ENCODE results near the gene DUSP16. TPM values are rescaled to one million over a fixed set of nuclear protein-coding genes. Genes with fewer than 3 reads are reported as not detected.
"Not testable (repeated sequence)": the region's sequence is repeated elsewhere in the genome, so short reads cannot be mapped to it uniquely, and the experiment has no call there.

DUSP16 gene
- total RNA-seq, 4 donors from 2014 or later: 15.3 to 29.0 (median 25.0) TPM

DNA sequence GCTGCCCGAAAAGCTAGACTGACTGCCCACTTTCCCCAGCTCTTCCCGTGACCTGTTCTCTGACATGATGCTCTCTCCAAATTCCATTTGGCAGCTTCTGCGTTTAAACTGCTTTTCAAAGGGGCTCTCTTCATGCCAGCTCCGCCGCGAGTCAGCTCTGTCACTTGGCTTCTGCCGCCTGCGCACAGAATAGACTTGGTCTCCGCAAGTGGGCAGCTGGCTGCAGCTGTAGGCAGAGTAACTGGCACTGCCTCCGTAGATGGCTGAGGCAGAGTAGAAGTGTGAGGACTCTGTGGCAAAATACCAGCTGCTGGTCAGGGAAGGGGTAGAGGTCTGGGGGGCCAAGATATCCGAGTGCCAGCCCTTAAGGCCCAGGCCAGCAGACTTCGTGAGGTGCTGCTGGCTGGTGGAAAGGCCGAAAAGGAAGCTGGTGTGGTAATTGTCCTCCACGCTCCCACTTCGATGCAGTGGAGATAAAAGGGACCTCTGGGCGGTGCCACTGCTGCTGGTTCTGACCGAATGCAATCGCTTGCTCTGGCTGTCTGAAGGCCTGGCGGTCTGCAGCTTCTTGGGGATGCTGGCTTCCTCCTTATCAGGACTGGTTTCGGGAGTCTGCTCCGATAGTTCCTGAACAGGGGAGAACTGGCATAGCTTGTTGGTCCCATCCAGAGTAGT, 85.7 kb downstream of the DUSP16 start:
- intact Hi-C loops (cut with DNase I; ENCODE audit: low total_unique reads): no loop called here
- TF ChIP-seq POLR2A (IDR thresholded peaks at IDR 0.05): no peak
- TF ChIP-seq, protein P1, sequence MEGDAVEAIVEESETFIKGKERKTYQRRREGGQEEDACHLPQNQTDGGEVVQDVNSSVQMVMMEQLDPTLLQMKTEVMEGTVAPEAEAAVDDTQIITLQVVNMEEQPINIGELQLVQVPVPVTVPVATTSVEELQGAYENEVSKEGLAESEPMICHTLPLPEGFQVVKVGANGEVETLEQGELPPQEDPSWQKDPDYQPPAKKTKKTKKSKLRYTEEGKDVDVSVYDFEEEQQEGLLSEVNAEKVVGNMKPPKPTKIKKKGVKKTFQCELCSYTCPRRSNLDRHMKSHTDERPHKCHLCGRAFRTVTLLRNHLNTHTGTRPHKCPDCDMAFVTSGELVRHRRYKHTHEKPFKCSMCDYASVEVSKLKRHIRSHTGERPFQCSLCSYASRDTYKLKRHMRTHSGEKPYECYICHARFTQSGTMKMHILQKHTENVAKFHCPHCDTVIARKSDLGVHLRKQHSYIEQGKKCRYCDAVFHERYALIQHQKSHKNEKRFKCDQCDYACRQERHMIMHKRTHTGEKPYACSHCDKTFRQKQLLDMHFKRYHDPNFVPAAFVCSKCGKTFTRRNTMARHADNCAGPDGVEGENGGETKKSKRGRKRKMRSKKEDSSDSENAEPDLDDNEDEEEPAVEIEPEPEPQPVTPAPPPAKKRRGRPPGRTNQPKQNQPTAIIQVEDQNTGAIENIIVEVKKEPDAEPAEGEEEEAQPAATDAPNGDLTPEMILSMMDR (IDR thresholded peaks at IDR 0.05): no peak
- H3K4me3 ChIP-seq (ENCODE audit: low read depth, poor library complexity, severe bottlenecking): no peak overlapping the region
- WGBS, 2 donors: 96% methylated on average over 21 of the region's 21 CpGs
- no peak for DNase-seq (ENCODE audit: low spot score in 2 of 2)

DNA sequence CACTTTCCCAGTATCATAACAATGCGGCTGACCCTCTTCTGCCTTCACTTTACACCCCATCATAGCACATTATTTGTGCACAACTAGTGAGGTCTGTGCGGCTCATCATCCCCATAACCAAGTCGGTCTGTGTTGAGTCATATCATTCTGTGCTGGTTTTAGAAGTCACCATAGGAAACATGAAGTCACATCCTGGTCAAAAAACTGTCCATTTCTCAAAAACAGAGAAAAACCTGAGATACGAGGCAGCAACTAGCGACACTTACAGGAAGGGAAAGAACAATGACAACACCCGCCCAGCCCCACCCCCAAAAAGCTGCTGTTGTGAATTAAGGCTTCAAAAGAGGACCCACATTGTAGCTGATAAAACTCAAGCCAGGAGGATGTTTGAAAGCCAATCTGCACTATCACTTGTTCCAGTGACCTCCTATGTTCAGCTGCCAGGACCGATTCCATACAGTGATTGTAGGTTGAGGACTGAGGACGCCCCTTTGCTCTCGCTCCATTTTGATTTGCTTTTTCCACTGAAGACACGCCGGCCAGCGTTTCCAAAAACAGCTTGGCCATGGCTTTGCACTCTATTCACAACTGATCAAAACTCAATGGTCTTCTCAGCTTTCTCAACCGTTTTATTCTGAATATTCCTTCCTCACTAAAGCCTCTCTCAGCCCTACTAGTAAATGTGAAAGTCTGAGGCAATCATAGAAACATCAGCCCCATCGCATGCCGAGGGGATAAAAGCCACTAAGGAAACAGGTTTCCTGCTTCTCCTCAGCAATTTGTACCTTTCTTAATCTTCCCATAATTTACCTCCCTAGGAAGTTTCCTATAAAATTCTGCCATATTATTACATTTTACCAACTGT, 87.5 kb downstream of the DUSP16 start:
- WGBS, 2 donors: 82 to 86% methylated on average over 15 of the region's 15 CpGs
- no peak for DNase-seq (ENCODE audit: low spot score in 2 of 2)
- TF ChIP-seq, protein P1 (IDR thresholded peaks at IDR 0.05): no peak
- TF ChIP-seq POLR2A (IDR thresholded peaks at IDR 0.05): no peak
- H3K4me3 ChIP-seq (ENCODE audit: low read depth, poor library complexity, severe bottlenecking): no peak overlapping the region
- intact Hi-C loops (cut with DNase I; ENCODE audit: low total_unique reads): no loop called here

DNA sequence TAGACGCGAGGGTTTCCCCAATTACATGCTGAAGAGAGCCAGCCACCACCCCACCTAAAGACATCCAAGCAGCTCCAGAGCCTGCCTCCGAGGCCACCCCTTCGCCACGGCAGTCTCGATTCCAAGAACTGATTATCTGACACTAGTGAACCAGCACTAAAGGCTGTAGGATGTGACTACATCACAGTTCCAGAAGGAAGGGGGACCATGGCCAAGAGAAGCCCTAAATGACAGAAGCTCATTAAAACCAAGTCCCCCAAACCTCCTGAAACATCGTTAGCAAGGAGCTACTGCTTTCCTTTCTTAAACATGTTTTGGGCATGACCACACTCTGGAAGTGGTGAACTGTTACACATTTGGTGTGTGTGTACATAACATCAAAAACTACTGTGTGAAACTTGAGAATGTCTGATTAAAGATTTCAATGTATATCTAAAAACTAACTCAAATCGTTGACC, 88.2 kb downstream of the DUSP16 start:
- 87% methylated on average over 8 of the region's 8 CpGs for WGBS, 2 donors
- intact Hi-C loops (cut with DNase I; ENCODE audit: low total_unique reads): no loop called here
- DNase-seq (ENCODE audit: low spot score in 2 of 2): no peak
- no peak overlapping the region for H3K4me3 ChIP-seq (ENCODE audit: low read depth, poor library complexity, severe bottlenecking)
- no peak for TF ChIP-seq POLR2A (IDR thresholded peaks at IDR 0.05)
- TF ChIP-seq, protein P1 (IDR thresholded peaks at IDR 0.05): no peak

DNA sequence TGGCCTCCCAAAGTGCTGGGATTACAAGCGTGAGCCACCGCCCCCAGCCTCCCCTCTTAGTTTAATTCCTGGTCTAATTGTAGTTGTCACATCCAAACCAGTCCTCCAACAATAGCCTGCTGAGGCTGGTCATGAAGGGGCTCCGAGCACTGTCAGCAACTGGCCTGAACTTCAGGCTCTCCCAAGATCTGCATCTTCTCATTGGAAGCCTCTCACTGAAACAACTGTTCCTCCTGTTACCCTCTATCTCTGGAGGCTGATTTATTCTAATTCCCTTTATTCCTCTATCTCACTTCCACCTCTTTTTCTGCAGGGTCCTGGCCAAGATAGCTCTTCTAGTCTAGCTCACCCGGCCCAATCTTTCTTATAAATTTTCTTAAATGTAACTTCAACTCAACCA, 89.4 kb downstream of the DUSP16 start:
- WGBS, 2 donors: 96 to 97% methylated on average over 4 of the region's 4 CpGs
- DNase-seq (ENCODE audit: low spot score in 2 of 2): no peak
- intact Hi-C loops (cut with DNase I; ENCODE audit: low total_unique reads): no loop called here
- H3K4me3 ChIP-seq (ENCODE audit: low read depth, poor library complexity, severe bottlenecking): no peak overlapping the region
- TF ChIP-seq, protein P1 (IDR thresholded peaks at IDR 0.05): no peak
- TF ChIP-seq POLR2A (IDR thresholded peaks at IDR 0.05): no peak

- H3K4me3 ChIP-seq (ENCODE audit: low read depth, poor library complexity, severe bottlenecking); DNase-seq (ENCODE audit: low spot score in 2 of 2); intact Hi-C loops (cut with DNase I; ENCODE audit: low total_unique reads): not testable (repeated sequence)
- 88 to 93% methylated on average over 29 to 36 of the region's 37 CpGs for WGBS, 2 donors
Measured at GRCh38 chr12:12471982-12472961, 90.4 kb downstream of the DUSP16 start.

Data from lower leg skin (tissue), 4 donors.